ENCODE results near the gene RIC8A.
"Not testable (repeated sequence)": the region's sequence is repeated elsewhere in the genome, so short reads cannot be mapped to it uniquely, and the experiment has no call there.

RIC8A gene

GRCh38 chr11:207208-207862 lies at the start of gene RIC8A, which contains the start of gene BET1L:
RIC8A (plus strand) TSS chr11:207708; CDS start chr11:208855, 1,147 bp downstream.
BET1L (minus strand) TSS chr11:207399; CDS start chr11:207321, 78 bp downstream.
- Histone ChIP-seq H3K4me1 (ENCODE audit: control insufficient read depth in 2 of 2, insufficient read depth in 2 of 2, low read length in 2 of 2) (peaks cover 28 to 30% of the 10 kb centered on the region in 2 donors), H3K27me3 (ENCODE audit: control insufficient read depth in 2 of 2, insufficient read depth in 2 of 2, low read length in 2 of 2) (no peaks in the 10 kb centered on the region), H3K36me3 (ENCODE audit: control insufficient read depth in 2 of 2, insufficient read depth in 2 of 2, low read length in 2 of 2) (peaks cover 39 to 64% of the 10 kb centered on the region in 2 donors), H3K9ac (ENCODE audit: low read depth in 1 of 2, low read length in 2 of 2) (peak within 1 kb of the TSS; percentile 99 to 100), H3K27ac (ENCODE audit: low read depth in 2 of 2, low read length in 2 of 2) (peak within 1 kb of the TSS; percentile 100), H3K4me3 (ENCODE audit: low read length in 2 of 2) (peak within 1 kb of the TSS; percentile 98 to 99), H3K9me3 (ENCODE audit: control insufficient read depth in 2 of 2, low read length in 2 of 2) (no peaks in the 10 kb centered on the region)

- H3K9ac ChIP-seq (ENCODE audit: low read depth in 1 of 2, low read length in 2 of 2); H3K4me1 ChIP-seq (ENCODE audit: control insufficient read depth in 2 of 2, insufficient read depth in 2 of 2, low read length in 2 of 2); H3K27ac ChIP-seq (ENCODE audit: low read depth in 2 of 2, low read length in 2 of 2); H3K36me3 ChIP-seq (ENCODE audit: control insufficient read depth in 2 of 2, insufficient read depth in 2 of 2, low read length in 2 of 2); H3K27me3 ChIP-seq (ENCODE audit: control insufficient read depth in 2 of 2, insufficient read depth in 2 of 2, low read length in 2 of 2); H3K4me3 ChIP-seq (ENCODE audit: low read length in 2 of 2); H3K9me3 ChIP-seq (ENCODE audit: control insufficient read depth in 2 of 2, low read length in 2 of 2): not testable (repeated sequence)
Observed at GRCh38 chr11:180242-180641, 27.3 kb upstream of the RIC8A start.

GRCh38 chr11:189200-189783 lies 18.2 kb upstream of the RIC8A start:
- not testable (repeated sequence) for H3K4me3 ChIP-seq (ENCODE audit: low read length in 2 of 2); H3K36me3 ChIP-seq (ENCODE audit: control insufficient read depth in 2 of 2, insufficient read depth in 2 of 2, low read length in 2 of 2); H3K9me3 ChIP-seq (ENCODE audit: control insufficient read depth in 2 of 2, low read length in 2 of 2); H3K4me1 ChIP-seq (ENCODE audit: control insufficient read depth in 2 of 2, insufficient read depth in 2 of 2, low read length in 2 of 2); H3K27me3 ChIP-seq (ENCODE audit: control insufficient read depth in 2 of 2, insufficient read depth in 2 of 2, low read length in 2 of 2); H3K9ac ChIP-seq (ENCODE audit: low read depth in 1 of 2, low read length in 2 of 2); H3K27ac ChIP-seq (ENCODE audit: low read depth in 2 of 2, low read length in 2 of 2)

GRCh38 chr11:189843-190311 lies 17.6 kb upstream of the RIC8A start:
- not testable (repeated sequence) for H3K36me3 ChIP-seq (ENCODE audit: control insufficient read depth in 2 of 2, insufficient read depth in 2 of 2, low read length in 2 of 2); H3K4me1 ChIP-seq (ENCODE audit: control insufficient read depth in 2 of 2, insufficient read depth in 2 of 2, low read length in 2 of 2); H3K27ac ChIP-seq (ENCODE audit: low read depth in 2 of 2, low read length in 2 of 2); H3K9me3 ChIP-seq (ENCODE audit: control insufficient read depth in 2 of 2, low read length in 2 of 2); H3K9ac ChIP-seq (ENCODE audit: low read depth in 1 of 2, low read length in 2 of 2); H3K4me3 ChIP-seq (ENCODE audit: low read length in 2 of 2); H3K27me3 ChIP-seq (ENCODE audit: control insufficient read depth in 2 of 2, insufficient read depth in 2 of 2, low read length in 2 of 2)

GRCh38 chr11:190546-190945 lies 17.0 kb upstream of the RIC8A start:
- not testable (repeated sequence) for H3K27me3 ChIP-seq (ENCODE audit: control insufficient read depth in 2 of 2, insufficient read depth in 2 of 2, low read length in 2 of 2); H3K9me3 ChIP-seq (ENCODE audit: control insufficient read depth in 2 of 2, low read length in 2 of 2); H3K4me3 ChIP-seq (ENCODE audit: low read length in 2 of 2); H3K4me1 ChIP-seq (ENCODE audit: control insufficient read depth in 2 of 2, insufficient read depth in 2 of 2, low read length in 2 of 2); H3K9ac ChIP-seq (ENCODE audit: low read depth in 1 of 2, low read length in 2 of 2); H3K27ac ChIP-seq (ENCODE audit: low read depth in 2 of 2, low read length in 2 of 2); H3K36me3 ChIP-seq (ENCODE audit: control insufficient read depth in 2 of 2, insufficient read depth in 2 of 2, low read length in 2 of 2)

GRCh38 chr11:191490-192478 lies 15.7 kb upstream of the RIC8A start:
- not testable (repeated sequence) for H3K36me3 ChIP-seq (ENCODE audit: control insufficient read depth in 2 of 2, insufficient read depth in 2 of 2, low read length in 2 of 2); H3K9ac ChIP-seq (ENCODE audit: low read depth in 1 of 2, low read length in 2 of 2); H3K4me3 ChIP-seq (ENCODE audit: low read length in 2 of 2); H3K4me1 ChIP-seq (ENCODE audit: control insufficient read depth in 2 of 2, insufficient read depth in 2 of 2, low read length in 2 of 2); H3K27me3 ChIP-seq (ENCODE audit: control insufficient read depth in 2 of 2, insufficient read depth in 2 of 2, low read length in 2 of 2); H3K9me3 ChIP-seq (ENCODE audit: control insufficient read depth in 2 of 2, low read length in 2 of 2); H3K27ac ChIP-seq (ENCODE audit: low read depth in 2 of 2, low read length in 2 of 2)

- H3K27ac ChIP-seq (ENCODE audit: low read depth in 2 of 2, low read length in 2 of 2); H3K4me3 ChIP-seq (ENCODE audit: low read length in 2 of 2); H3K9ac ChIP-seq (ENCODE audit: low read depth in 1 of 2, low read length in 2 of 2): not testable (repeated sequence)
Observed at GRCh38 chr11:192674-193128, 14.8 kb upstream of the RIC8A start, which contains the start of gene SCGB1C1. SCGB1C1 (plus strand) TSS chr11:193078; CDS start chr11:193100, 22 bp downstream.

GRCh38 chr11:193481-193880 lies 14.0 kb upstream of the RIC8A start:
- not testable (repeated sequence) for H3K27me3 ChIP-seq (ENCODE audit: control insufficient read depth in 2 of 2, insufficient read depth in 2 of 2, low read length in 2 of 2); H3K27ac ChIP-seq (ENCODE audit: low read depth in 2 of 2, low read length in 2 of 2); H3K4me1 ChIP-seq (ENCODE audit: control insufficient read depth in 2 of 2, insufficient read depth in 2 of 2, low read length in 2 of 2); H3K9ac ChIP-seq (ENCODE audit: low read depth in 1 of 2, low read length in 2 of 2); H3K4me3 ChIP-seq (ENCODE audit: low read length in 2 of 2); H3K9me3 ChIP-seq (ENCODE audit: control insufficient read depth in 2 of 2, low read length in 2 of 2); H3K36me3 ChIP-seq (ENCODE audit: control insufficient read depth in 2 of 2, insufficient read depth in 2 of 2, low read length in 2 of 2)

More at GRCh38 chr11:192674-193128, 14.8 kb upstream of the RIC8A start, which contains the start of gene SCGB1C1:
- not testable (repeated sequence) for H3K9me3 ChIP-seq (ENCODE audit: control insufficient read depth in 2 of 2, low read length in 2 of 2); H3K36me3 ChIP-seq (ENCODE audit: control insufficient read depth in 2 of 2, insufficient read depth in 2 of 2, low read length in 2 of 2); H3K4me1 ChIP-seq (ENCODE audit: control insufficient read depth in 2 of 2, insufficient read depth in 2 of 2, low read length in 2 of 2); H3K27me3 ChIP-seq (ENCODE audit: control insufficient read depth in 2 of 2, insufficient read depth in 2 of 2, low read length in 2 of 2)

GRCh38 chr11:196786-197731 lies 10.4 kb upstream of the RIC8A start:
- Histone ChIP-seq H3K9ac (ENCODE audit: low read depth in 1 of 2, low read length in 2 of 2) (no peak overlapping the region), H3K4me1 (ENCODE audit: control insufficient read depth in 2 of 2, insufficient read depth in 2 of 2, low read length in 2 of 2) (no peaks in the 10 kb centered on the region), H3K27me3 (ENCODE audit: control insufficient read depth in 2 of 2, insufficient read depth in 2 of 2, low read length in 2 of 2) (no peaks in the 10 kb centered on the region), H3K9me3 (ENCODE audit: control insufficient read depth in 2 of 2, low read length in 2 of 2) (no peaks in the 10 kb centered on the region), H3K4me3 (ENCODE audit: low read length in 2 of 2) (no peak overlapping the region), H3K27ac (ENCODE audit: low read depth in 2 of 2, low read length in 2 of 2) (no peak overlapping the region), H3K36me3 (ENCODE audit: control insufficient read depth in 2 of 2, insufficient read depth in 2 of 2, low read length in 2 of 2) (peaks cover 3 to 8% of the 10 kb centered on the region in 2 donors)
